HG02981 (cell line): ENCODE measurements around the gene TSC22D2.

Experiments used
- ATAC-seq: cut with Tn5 transposase; IDR thresholded peaks from one replicate; pipeline ENCODE4 v1.9.1; 2021; ENCODE audit warnings: mild to moderate bottlenecking, moderate library complexity; ENCODE audit not compliant: unreplicated experiment

Gene TSC22D2

DNA sequence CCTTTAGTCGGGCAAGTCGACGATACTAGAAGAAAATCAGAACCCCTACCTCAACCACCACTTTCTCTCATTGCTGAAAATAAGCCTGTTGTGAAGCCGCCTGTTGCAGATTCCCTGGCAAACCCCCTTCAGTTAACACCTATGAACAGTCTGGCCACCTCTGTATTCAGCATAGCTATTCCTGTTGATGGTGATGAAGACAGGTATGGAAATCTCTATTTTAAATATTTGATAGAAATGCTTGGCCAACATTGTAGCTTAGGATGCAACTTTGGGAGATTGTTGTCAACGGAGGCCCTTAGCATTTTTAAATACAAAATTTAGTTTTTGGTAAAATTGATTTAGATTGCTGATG lies 3.0 kb downstream of the TSC22D2 start:
- no peak for ATAC-seq

GRCh38 chr3:150411546-150411945 lies 3.4 kb downstream of the TSC22D2 start:
- ATAC-seq, result no peak

DNA sequence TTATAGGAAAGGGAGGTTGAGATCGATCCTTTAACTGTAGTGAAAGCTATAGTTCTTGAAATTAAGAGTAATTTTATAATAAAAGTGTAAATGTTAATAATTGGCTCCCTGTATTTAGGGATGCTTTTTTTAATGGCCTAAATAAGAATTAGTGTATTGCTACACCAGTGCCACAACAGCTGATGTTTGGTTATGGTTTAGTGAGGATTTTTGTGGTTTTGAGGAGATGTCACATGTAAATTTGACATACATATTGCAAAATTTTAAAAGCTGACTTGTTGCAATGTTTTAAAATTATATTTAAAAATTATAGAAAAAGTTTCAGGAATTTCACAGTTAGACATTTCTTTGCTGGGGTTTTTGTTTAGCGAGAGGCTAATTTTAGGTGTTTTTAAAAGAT lies 3.9 kb downstream of the TSC22D2 start:
- ATAC-seq, result no peak

DNA sequence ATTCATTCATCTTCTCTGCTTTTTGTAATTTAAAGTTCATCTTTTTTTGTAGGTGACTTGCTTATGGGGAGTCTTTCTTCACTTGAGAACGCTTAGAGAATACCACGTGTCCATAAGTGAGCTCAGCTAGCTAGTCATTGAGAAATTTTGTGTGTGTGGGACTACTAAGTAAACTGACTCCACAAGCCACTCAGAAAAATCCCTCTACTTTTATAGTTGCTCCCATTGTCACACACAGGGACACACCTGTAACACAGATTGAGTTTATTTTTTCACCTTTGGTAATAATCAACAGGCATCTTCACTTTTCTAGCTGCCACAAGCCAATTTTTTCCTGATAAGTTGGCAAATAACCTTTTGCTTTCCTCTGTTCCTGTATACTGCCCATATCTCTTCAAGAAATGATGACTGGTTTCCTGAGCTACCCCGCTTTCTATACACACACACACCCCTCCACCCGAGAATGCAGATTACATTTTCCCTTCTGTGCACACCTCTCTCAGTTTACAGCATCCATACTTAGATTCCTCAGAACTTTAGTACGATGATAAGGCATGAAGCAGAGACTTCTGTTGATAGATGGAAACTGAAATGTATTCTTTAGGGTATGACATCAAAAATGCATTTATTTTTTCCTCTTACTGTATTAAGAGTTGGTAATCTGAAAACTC lies 4.6 kb downstream of the TSC22D2 start:
- no peak for ATAC-seq

DNA sequence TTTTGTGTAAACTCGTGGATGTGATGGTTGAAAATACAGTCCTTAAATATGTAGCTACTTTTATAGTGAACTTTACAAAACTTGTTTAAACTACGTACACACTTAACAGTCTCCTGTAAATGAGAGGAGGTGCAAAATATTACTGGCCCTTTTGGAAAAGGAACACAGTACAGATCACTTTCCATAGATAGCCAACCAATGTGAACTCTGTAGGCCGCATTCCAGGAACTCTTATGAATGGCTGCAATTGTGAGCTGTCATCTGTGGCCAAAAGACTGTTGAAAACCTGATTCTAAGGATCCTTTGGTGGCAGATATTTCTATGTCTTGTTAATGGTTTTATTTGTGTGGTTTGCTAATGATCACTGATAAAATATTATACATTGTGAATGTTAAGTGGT lies 6.2 kb downstream of the TSC22D2 start:
- no peak for ATAC-seq

DNA sequence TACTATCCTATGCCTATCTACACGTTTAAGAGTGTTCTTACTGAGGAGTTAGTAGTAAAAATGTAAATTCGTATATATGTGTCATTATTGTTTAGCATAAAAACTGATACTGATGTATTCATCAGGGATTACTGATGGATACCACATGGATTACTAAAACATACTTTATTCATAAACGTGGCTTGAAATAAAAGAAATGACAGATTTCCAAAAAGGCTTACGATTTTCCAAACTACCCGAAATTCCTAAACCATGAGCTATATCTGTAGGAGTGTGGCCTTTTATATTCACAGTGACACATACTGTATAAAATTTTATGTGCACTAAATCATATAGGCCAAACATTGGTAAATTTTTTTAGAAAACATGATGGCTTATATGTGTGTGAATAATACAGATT lies 6.9 kb downstream of the TSC22D2 start:
- ATAC-seq, result no peak

DNA sequence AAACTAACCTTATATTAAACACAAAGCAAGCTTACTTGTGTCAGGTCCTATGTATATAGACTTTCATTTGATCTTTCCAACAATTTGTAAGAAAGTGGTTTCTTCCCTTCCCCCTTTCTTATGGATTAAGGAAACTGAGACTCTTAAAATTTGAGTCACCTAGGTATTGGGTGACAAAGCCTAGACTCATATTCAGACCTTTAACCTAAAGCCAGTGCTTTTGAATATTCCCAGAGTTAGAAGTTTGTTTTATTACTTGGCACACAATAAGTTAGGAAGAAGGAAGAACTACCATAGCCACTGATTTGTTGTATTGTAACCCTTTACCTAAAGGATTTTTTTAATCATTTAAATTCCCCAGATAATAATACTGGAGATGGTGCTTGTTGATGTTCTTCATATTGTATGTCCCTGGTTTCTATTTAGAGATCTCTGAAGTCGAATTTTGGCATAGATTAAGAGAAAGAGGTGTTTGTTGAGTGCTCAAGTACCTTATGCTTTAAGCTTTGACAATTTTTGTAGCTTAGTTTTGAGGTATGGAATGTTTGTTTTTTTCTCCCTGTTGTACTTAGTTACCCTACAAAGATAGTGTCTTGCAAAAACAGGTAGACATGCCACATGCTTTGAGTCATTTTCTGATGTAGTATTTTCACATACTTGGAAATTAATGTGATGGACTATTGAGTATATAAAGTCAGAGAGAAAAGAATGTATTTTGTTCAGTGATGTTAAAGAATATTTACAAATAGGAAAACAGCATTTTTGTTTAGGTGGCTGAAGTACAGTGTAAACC lies 11.2 kb downstream of the TSC22D2 start:
- ATAC-seq, result no peak

- ATAC-seq, result no peak
These were observed 11.9 kb downstream of the TSC22D2 start for GRCh38 chr3:150419959-150420358.

- ATAC-seq, result no peak
These were observed 13.2 kb downstream of the TSC22D2 start for GRCh38 chr3:150421256-150421655.

- ATAC-seq, result no peak
These were observed 13.9 kb downstream of the TSC22D2 start for GRCh38 chr3:150421799-150422548.

GRCh38 chr3:150422907-150423306 lies 14.8 kb downstream of the TSC22D2 start:
- no peak for ATAC-seq

- no peak for ATAC-seq
These were observed 15.7 kb downstream of the TSC22D2 start for GRCh38 chr3:150423761-150424160.

GRCh38 chr3:150426292-150426691 lies 18.2 kb downstream of the TSC22D2 start:
- no peak for ATAC-seq

DNA sequence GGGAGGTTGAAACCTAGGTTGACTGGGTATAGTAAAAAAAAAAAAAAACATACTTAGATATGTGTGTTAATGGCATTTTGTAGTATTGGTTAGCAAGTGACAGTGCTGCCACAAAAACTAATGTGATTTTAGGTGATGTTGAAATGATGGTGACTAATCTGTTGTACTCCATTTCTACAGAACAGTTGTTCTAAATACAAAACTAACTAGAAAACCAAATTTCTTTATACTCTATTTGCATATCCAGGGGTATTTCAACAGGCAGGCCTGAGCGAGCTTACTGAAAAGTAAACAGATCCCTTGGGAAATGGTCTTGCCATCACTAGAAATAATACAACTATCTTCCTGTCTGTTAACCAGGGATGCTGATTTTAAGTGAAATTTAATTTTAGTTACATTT lies 20.5 kb downstream of the TSC22D2 start:
- no peak for ATAC-seq

DNA sequence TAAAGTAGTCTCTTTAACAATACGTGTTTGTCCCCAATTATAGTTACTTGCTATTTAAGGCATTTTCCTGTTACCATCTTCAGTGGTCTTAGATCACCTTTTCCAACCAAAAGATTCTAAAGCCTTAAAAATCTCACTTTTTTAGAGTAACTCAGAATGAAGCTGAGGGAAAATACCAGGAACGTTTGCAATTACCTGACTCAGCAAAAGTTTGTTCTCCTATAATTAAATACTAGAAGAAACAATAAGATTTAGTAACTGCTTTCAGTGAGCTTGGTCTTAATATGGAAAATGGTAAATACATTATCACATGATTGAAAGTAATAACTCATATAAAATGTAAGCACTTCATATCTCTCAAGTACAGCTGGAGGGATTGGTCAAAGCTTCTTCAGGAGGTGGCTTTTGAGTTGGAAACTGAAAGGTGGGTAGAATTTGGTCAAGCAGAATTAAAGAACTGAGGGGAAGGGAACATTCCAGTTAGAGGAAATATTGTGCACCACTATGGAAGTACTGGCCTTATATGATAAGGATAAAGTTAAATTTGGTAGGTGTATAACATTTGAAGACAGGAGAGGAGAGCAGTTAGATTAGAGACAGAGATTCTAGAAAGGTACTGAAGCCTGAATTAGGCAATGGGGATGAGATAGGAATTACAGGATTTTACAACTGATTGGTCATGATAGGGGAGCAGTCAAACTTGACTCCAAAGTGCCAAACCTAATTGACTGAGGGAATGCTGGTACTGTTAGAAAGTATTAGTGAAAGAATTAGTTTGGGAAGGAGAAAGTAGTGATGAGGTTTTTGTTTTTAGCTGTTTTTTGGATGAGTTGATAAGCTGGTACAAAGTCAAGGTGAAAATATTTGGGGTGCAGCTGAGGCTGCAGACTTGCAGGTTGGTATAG lies 21.9 kb downstream of the TSC22D2 start:
- no peak for ATAC-seq

- no peak for ATAC-seq
These were observed 25.2 kb downstream of the TSC22D2 start for GRCh38 chr3:150433347-150433746.

DNA sequence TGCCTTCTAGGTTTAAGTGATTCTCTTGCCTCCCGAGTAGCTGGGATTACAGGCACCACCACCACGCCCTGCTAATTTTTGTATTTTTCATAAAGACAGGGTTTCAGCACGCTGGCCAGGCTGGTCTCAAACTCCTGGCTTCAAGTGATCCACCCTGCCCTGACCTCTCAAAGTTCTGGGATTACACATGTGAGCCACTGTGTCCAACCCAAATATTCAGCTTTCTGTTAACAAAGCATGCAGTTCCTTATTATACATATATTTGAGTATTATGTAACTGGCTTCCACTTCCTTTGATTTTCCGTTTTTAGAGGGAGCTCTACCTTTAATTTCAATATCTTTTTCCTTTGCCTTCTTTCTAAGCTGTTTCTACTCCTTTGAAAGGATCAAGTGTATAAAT lies 26.1 kb downstream of the TSC22D2 start:
- ATAC-seq, result no peak

- ATAC-seq, result no peak
These were observed 28.1 kb downstream of the TSC22D2 start for GRCh38 chr3:150436161-150436560.

DNA sequence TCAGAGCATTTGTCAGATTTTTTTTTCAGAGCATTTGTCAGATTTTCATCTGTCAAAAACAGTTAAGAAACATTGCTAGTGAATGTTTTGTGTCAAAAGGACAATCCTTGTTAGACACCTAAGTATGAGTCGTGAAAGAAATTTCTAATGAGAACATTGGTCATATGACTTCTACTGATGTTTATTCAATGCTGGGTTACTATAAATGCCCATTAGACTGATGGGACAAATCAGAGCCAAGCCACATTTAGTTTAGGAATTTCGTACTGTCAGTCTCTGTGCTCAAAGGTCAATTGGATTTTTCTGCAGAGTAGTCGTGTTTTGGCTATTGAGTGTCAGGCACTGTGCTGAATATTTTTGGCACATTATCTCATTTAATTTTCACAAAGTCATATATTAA lies 31.6 kb downstream of the TSC22D2 start:
- ATAC-seq, result no peak

GRCh38 chr3:150443331-150443741 lies 35.2 kb downstream of the TSC22D2 start:
- no peak for ATAC-seq

GRCh38 chr3:150444371-150444770 lies 36.3 kb downstream of the TSC22D2 start:
- ATAC-seq, result no peak
